G401.6 (cell line): ENCODE results near the gene KCTD20.

ENCODE experiments used
- FAIRE-seq: peaks from 2 replicates; lab custom pipeline; 2012; peaks lifted over from hg19 to GRCh38; lab: Jason Lieb, UNC

KCTD20 gene

GRCh38 chr6:36495086-36495485 lies 52.3 kb downstream of the KCTD20 start:
- FAIRE-seq: no peak

GRCh38 chr6:36499918-36500317 lies 57.1 kb downstream of the KCTD20 start:
- FAIRE-seq: no peak

- FAIRE-seq: no peak
These were observed 58.9 kb downstream of the KCTD20 start for GRCh38 chr6:36501686-36502085.

- no peak for FAIRE-seq
These were observed 61.4 kb downstream of the KCTD20 start for GRCh38 chr6:36504181-36504580.

- no peak for FAIRE-seq
These were observed 62.2 kb downstream of the KCTD20 start for GRCh38 chr6:36504982-36505381.

GRCh38 chr6:36505744-36506534 lies 63.1 kb downstream of the KCTD20 start:
- no peak for FAIRE-seq

- FAIRE-seq: no peak
These were observed 63.8 kb downstream of the KCTD20 start for GRCh38 chr6:36506611-36507010.

- no peak for FAIRE-seq
These were observed 65.7 kb downstream of the KCTD20 start for GRCh38 chr6:36508532-36508931.

- no peak for FAIRE-seq
These were observed 67.6 kb downstream of the KCTD20 start for GRCh38 chr6:36510365-36510764.

- no peak for FAIRE-seq
These were observed 72.0 kb downstream of the KCTD20 start for GRCh38 chr6:36514554-36515456.

GRCh38 chr6:36515844-36516243 lies 73.0 kb downstream of the KCTD20 start:
- FAIRE-seq: no peak

- FAIRE-seq: no peak
These were observed 73.8 kb downstream of the KCTD20 start for GRCh38 chr6:36516559-36516958.

GRCh38 chr6:36516988-36517387 lies 74.2 kb downstream of the KCTD20 start:
- FAIRE-seq: no peak

GRCh38 chr6:36517408-36517807 lies 74.6 kb downstream of the KCTD20 start:
- no peak for FAIRE-seq

- FAIRE-seq: no peak
These were observed 76.6 kb downstream of the KCTD20 start for GRCh38 chr6:36519352-36519751.

GRCh38 chr6:36523451-36523850 lies 80.7 kb downstream of the KCTD20 start:
- no peak for FAIRE-seq

- FAIRE-seq: no peak
These were observed 81.2 kb downstream of the KCTD20 start for GRCh38 chr6:36523936-36524499.

- FAIRE-seq: no peak
These were observed 82.1 kb downstream of the KCTD20 start for GRCh38 chr6:36524871-36525270.

GRCh38 chr6:36525346-36525745 lies 82.5 kb downstream of the KCTD20 start:
- no peak for FAIRE-seq

GRCh38 chr6:36526066-36526465 lies 83.3 kb downstream of the KCTD20 start:
- FAIRE-seq: no peak

GRCh38 chr6:36533321-36533720 lies 90.5 kb downstream of the KCTD20 start:
- FAIRE-seq: no peak

GRCh38 chr6:36536873-36537547 lies 94.2 kb downstream of the KCTD20 start:
- no peak for FAIRE-seq
